ENCODE data around the gene SGTB. TPM values are rescaled to one million over a fixed set of nuclear protein-coding genes. Genes with fewer than 3 reads are reported as not detected.

SGTB gene
- total RNA-seq, result 18.3 and 20.6 TPM in 2 replicates

DNA sequence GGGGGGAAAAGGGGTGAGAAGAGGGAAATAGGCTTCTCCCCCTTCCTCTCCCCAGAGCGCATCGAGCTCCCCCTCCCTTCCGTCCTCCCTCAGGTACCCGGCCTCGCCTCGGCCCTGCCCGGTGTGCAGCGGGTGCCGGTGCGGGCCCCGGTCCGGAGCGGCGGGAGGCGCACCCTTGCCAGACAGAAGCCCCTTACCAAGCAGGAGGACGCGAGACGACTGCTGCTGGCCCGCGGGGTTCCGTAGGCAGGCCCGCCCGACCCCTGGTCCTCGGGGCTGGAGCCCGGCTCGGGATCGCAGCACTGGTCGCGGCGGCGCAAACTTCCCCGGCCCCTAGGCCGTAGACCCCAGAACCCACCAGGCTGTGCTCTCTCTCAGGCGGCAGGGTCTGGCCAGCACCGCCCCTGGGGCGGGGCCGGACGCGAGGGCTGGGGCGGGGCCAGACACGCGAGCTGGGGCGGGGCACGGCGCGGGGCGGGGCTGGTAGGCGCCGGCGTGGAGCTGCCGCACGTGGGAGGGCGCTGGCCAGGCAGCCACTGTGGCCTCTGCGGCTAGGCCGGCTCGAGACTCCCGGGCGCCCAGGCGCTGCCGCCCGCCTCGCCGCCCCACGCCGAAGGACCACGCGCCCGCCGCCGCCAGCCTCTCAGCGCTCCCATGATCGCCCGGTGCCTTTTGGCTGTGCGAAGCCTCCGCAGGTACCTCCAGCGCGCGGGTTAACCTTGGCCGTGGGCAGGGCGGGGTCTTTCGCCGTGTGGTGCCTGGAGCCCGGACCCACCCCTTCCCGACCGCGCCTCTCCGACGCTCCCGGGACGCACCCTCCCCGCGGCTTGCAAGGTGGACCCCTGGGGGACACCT lies at the start of gene SGTB, which contains the start of gene NLN:
Gene SGTB (minus strand): TSS at position 390 of the 855 bp plus-strand sequence. CDS start 1,302 bp downstream, outside the sequence.
Gene NLN (plus strand): TSS at position 486 of the 855 bp plus-strand sequence. CDS start 169 bp downstream, at position 655.

GRCh38 chr5:65624571-65625555 lies 97.0 kb downstream of the SGTB start, which contains the start of the genes SHLD3 and TRAPPC13:
Gene SHLD3 (plus strand): TSS chr5:65625027. CDS start chr5:65629588, 4,561 bp downstream.
Gene TRAPPC13 (plus strand): TSS chr5:65625027. CDS start chr5:65625061, 34 bp downstream.

DNA sequence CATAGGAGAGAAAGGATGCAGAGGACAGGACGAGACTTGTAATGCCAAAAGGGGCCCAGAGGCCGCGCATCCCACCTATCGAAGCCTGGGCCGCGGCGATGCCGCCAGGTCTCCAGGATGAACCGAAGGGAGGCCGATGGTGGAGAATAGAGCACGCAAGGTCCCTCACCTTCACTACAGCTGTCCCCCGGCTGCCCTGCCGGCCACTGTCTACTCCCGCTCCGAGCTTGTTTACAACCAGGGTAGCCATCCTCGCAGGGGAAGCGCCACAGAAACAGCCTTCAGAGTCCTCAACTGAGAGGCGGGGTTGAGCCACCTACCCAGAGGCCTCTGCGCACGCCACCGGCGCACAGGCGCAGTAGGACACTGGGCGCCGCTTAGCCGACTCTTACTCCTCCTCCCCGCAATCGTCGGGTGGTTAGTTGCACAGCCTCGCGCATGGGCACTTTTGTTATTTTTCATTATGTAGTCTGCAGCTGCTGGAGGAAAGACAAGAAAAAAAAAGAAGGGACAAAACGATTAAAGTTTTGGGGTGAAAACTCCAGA lies 97.8 kb downstream of the SGTB start, which contains the start of gene TRIM23:
Gene TRIM23 (minus strand): TSS at position 309 of the 546 bp plus-strand sequence. CDS start 59 bp downstream, at position 250.

Other genes starting within 250 kb of the SGTB start
- 49.2 and 141 TPM in 2 replicates for gene ADAMTS6, start 240.2 kb downstream of the SGTB start, total RNA-seq
- 2.8 and 49.8 TPM in 2 replicates for gene CENPK, start 158.9 kb downstream of the SGTB start, total RNA-seq
- gene PPWD1, start 158.8 kb downstream of the SGTB start, total RNA-seq, result 29.8 and 38.1 TPM in 2 replicates
- gene TRIM23, start 97.8 kb downstream of the SGTB start, total RNA-seq, result 20.4 and 24.5 TPM in 2 replicates
- 3.1 and 6.0 TPM in 2 replicates for gene SHLD3, start 97.1 kb downstream of the SGTB start, total RNA-seq
- gene TRAPPC13, start 97.1 kb downstream of the SGTB start, total RNA-seq, result 25.8 and 26.5 TPM in 2 replicates
- 15.8 and 27.5 TPM in 2 replicates for gene NLN, start 96 bp upstream of the SGTB start, total RNA-seq
- gene ERBIN, start 204.5 kb upstream of the SGTB start, total RNA-seq, result 71.3 and 104 TPM in 2 replicates